H9 (cell line): ENCODE data around the gene BYSL. TPM values are rescaled to one million over a fixed set of nuclear protein-coding genes. Genes with fewer than 3 reads are reported as not detected.

Experiments used
- DNase-seq: peaks from one replicate; pipeline ENCODE4 v3.0.0-alpha.2; 2017
- H2AFZ ChIP-seq: one replicate; pipeline ENCODE4 v1.6.1; 2013; ENCODE audit warnings: mild to moderate bottlenecking, low read length, control low read depth, moderate library complexity
- H2AK5ac ChIP-seq: 2 replicates; pipeline ENCODE4 v1.6.1; 2013; ENCODE audit warnings: low read length, control low read depth, mixed read lengths; ENCODE audit not compliant: insufficient read length
- H2BK120ac ChIP-seq: one replicate; pipeline ENCODE4 v1.6.1; 2013; ENCODE audit warnings: low read depth, mild to moderate bottlenecking, low read length, control low read depth, inconsistent platforms; ENCODE audit not compliant: poor library complexity, severe bottlenecking
- H2BK12ac ChIP-seq: 2 replicates; pipeline ENCODE4 v1.6.1; 2013; ENCODE audit warnings: low read length, control low read depth, mixed read lengths, low read depth; ENCODE audit not compliant: insufficient read length
- H2BK15ac ChIP-seq: 2 replicates; pipeline ENCODE4 v1.6.1; 2013; ENCODE audit warnings: low read depth, low read length, control low read depth
- H2BK20ac ChIP-seq: one replicate; pipeline ENCODE4 v1.6.1; 2013; ENCODE audit warnings: low read depth, mild to moderate bottlenecking, low read length, control low read depth, inconsistent platforms; ENCODE audit not compliant: poor library complexity, severe bottlenecking
- H2BK5ac ChIP-seq: 2 replicates; pipeline ENCODE4 v1.6.1; 2013; ENCODE audit warnings: low read length, control low read depth, mixed read lengths; ENCODE audit not compliant: insufficient read length
- H3K14ac ChIP-seq: 2 replicates; pipeline ENCODE4 v1.6.1; 2013; ENCODE audit warnings: low read length, control low read depth; ENCODE audit not compliant: insufficient read depth
- H3K18ac ChIP-seq: 2 replicates; pipeline ENCODE4 v1.6.1; 2013; ENCODE audit warnings: low read depth, mild to moderate bottlenecking, mixed read lengths, low read length, control low read depth; ENCODE audit not compliant: insufficient read length
- H3K23ac ChIP-seq: 2 replicates; pipeline ENCODE4 v1.6.1; 2013; ENCODE audit warnings: low read length, control low read depth, mixed read lengths, low read depth; ENCODE audit not compliant: insufficient read length
- H3K23me2 ChIP-seq: 2 replicates; pipeline ENCODE4 v1.6.1; 2013; ENCODE audit warnings: low read depth, mild to moderate bottlenecking, mixed read lengths, low read length, control low read depth; ENCODE audit not compliant: insufficient read length, poor library complexity, severe bottlenecking
- H3K27ac ChIP-seq: 2 replicates; pipeline ENCODE4 v1.5.1; 2013; ENCODE audit warnings: low read length, control low read depth, mixed read lengths, low read depth; ENCODE audit not compliant: insufficient read length
- H3K27me3 ChIP-seq: 2 replicates; pipeline ENCODE4 v1.6.1; 2013; ENCODE audit warnings: low read length, control low read depth, inconsistent platforms; ENCODE audit not compliant: insufficient read depth
- H3K4ac ChIP-seq: 2 replicates; pipeline ENCODE4 v1.6.1; 2013; ENCODE audit warnings: low read depth, mild to moderate bottlenecking, control low read depth, inconsistent platforms, low read length, moderate library complexity
- H3K4me1 ChIP-seq: 2 replicates; pipeline ENCODE4 v1.6.1; 2013; ENCODE audit warnings: low read length, control low read depth, inconsistent platforms; ENCODE audit not compliant: insufficient read depth
- H3K4me2 ChIP-seq: 2 replicates; pipeline ENCODE4 v1.6.1; 2013; ENCODE audit warnings: low read length, control low read depth, mixed read lengths; ENCODE audit not compliant: insufficient read length, insufficient read depth
- H3K56ac ChIP-seq: 2 replicates; pipeline ENCODE4 v1.6.1; 2013; ENCODE audit warnings: low read depth, mild to moderate bottlenecking, mixed read lengths, low read length, control low read depth; ENCODE audit not compliant: insufficient read length
- H3K79me1 ChIP-seq: 2 replicates; pipeline ENCODE4 v1.6.1; 2013; ENCODE audit warnings: low read depth, mild to moderate bottlenecking, moderate library complexity, low read length, control low read depth, inconsistent platforms; ENCODE audit not compliant: insufficient read depth, poor library complexity, severe bottlenecking
- H3K79me2 ChIP-seq: 2 replicates; pipeline ENCODE4 v1.6.1; 2013; ENCODE audit warnings: low read length, control low read depth, inconsistent platforms; ENCODE audit not compliant: insufficient read depth
- H3K9ac ChIP-seq: 2 replicates; pipeline ENCODE4 v1.6.1; 2013; ENCODE audit warnings: low read length, control low read depth, mixed read lengths; ENCODE audit not compliant: insufficient read length; ENCODE audit errors: extremely low read depth
- H3K9me3 ChIP-seq: one replicate; pipeline ENCODE4 v1.6.1; 2013; ENCODE audit warnings: low read depth, low read length, inconsistent platforms; ENCODE audit not compliant: control insufficient read depth
- H3T11ph ChIP-seq: one replicate; pipeline ENCODE4 v1.6.1; 2013; ENCODE audit warnings: mild to moderate bottlenecking, low read length, control low read depth, inconsistent platforms
- H4K20me1 ChIP-seq: one replicate; pipeline ENCODE4 v1.6.1; 2013; ENCODE audit not compliant: control insufficient read depth, insufficient read length, insufficient read depth
- H4K5ac ChIP-seq: 2 replicates; pipeline ENCODE4 v1.6.1; 2013; ENCODE audit warnings: low read depth, mild to moderate bottlenecking, mixed read lengths, low read length, control low read depth; ENCODE audit not compliant: insufficient read length
- H4K8ac ChIP-seq: replicated peaks from 2 replicates; pipeline ENCODE4 v1.6.1; 2013; ENCODE audit warnings: low read length, control low read depth, mixed read lengths, low read depth; ENCODE audit not compliant: insufficient read length
- H4K91ac ChIP-seq: 2 replicates; pipeline ENCODE4 v1.6.1; 2013; ENCODE audit warnings: low read depth, mild to moderate bottlenecking, moderate library complexity, mixed read lengths, low read length, control low read depth; ENCODE audit not compliant: insufficient read length
- H3K27ac Mint-ChIP-seq, 3 experiments: 2 replicates in 2 of 3; 3 replicates in 1 of 3; pipeline ENCODE4 v1.8.0; 2020 to 2021; ENCODE audit warnings: mixed read lengths in 3 of 3, mild to moderate bottlenecking in 1 of 3, moderate library complexity in 1 of 3
- H3K27me3 Mint-ChIP-seq: 2 replicates; pipeline ENCODE4 v1.8.0; 2021; ENCODE audit warnings: low read depth, mild to moderate bottlenecking, moderate library complexity, mixed read lengths
- H3K36me3 Mint-ChIP-seq, 3 experiments: 2 replicates in 2 of 3; 3 replicates in 1 of 3; pipeline ENCODE4 v1.8.0; 2020 to 2021; ENCODE audit warnings: low read depth in 3 of 3, mixed read lengths in 3 of 3; ENCODE audit not compliant: insufficient read depth in 1 of 3
- H3K4me1 Mint-ChIP-seq, 2 experiments: 2 replicates each; pipeline ENCODE4 v1.8.0; 2020; ENCODE audit warnings: mixed read lengths in 2 of 2
- H3K4me3 Mint-ChIP-seq, 2 experiments: 2 replicates in 1 of 2; 3 replicates in 1 of 2; pipeline ENCODE4 v1.8.0; 2020 to 2021; ENCODE audit warnings: mild to moderate bottlenecking in 2 of 2, mixed read lengths in 2 of 2, moderate library complexity in 1 of 2
- H3K9me3 Mint-ChIP-seq, 2 experiments: 2 replicates in 1 of 2; 3 replicates in 1 of 2; pipeline ENCODE4 v1.8.0; 2020; ENCODE audit warnings: mild to moderate bottlenecking in 2 of 2, mixed read lengths in 2 of 2, moderate library complexity in 1 of 2
- CTCF ChIP-seq: fragments of 200-600 bp; sonication (generic); conservative IDR thresholded peaks from 3 replicates; pipeline ENCODE4 v1.8.0; 2021; ENCODE audit warnings: antibody characterized with exemption, mild to moderate bottlenecking
- WGBS: extraction: QIAGEN DNeasy Blood & Tissue Kit; methylation state at CpG from one replicate; pipeline ENCODE4 v1.1.7; 2013; ENCODE audit warnings: missing lambda C conversion rate, low lambda C conversion rate, mixed read lengths; ENCODE audit not compliant: insufficient read length; ENCODE audit errors: extremely low coverage; 5-methylcytosine and 5-hydroxymethylcytosine counted together
- total RNA-seq: library from RNA; stranded (reverse); gene quantifications from 2 replicates; pipeline ENCODE4 v1.2.1, GENCODE V29; 2021

Gene BYSL
- total RNA-seq, 1 experiment from 2014 or later, result 71.1 TPM

- H3K4me1 Mint-ChIP-seq, result peaks cover 15 to 17% of the 10 kb centered on the region in 2 experiments
- peaks cover 0 to 5% (median 0%) of the 10 kb centered on the region in 3 experiments; a peak in 1 of 7 replicates for H3K36me3 Mint-ChIP-seq
- no CpG with 5 or more reads among the region's 56 CpGs for WGBS
- H3K18ac ChIP-seq, result peak overlapping the region; percentile 22
- peak overlapping the region; percentile 81 for H3K9ac ChIP-seq
- no peak overlapping the region for H2BK15ac ChIP-seq
- H3K9me3 Mint-ChIP-seq, result no peaks in the 10 kb centered on the region
- no peak for TF ChIP-seq CTCF
- DNase-seq, result peak; percentile 31
- H3K27ac ChIP-seq, result peak overlapping the region; percentile 9
- H2AFZ ChIP-seq, result no peak overlapping the region
- no peak overlapping the region for H3T11ph ChIP-seq
- peak overlapping the region in 2 of 3 experiments; percentile 44 to 95; a peak in 3 of 7 replicates for H3K27ac Mint-ChIP-seq
- no peak overlapping the region for H3K4ac ChIP-seq
- no peaks in the 10 kb centered on the region for H3K79me1 ChIP-seq
- no peak overlapping the region for H4K8ac ChIP-seq
- no peak overlapping the region for H2BK120ac ChIP-seq
- peaks cover 9% of the 10 kb centered on the region; the same call in 1 of the 2 replicates for H3K4me1 ChIP-seq
- H3K4me3 Mint-ChIP-seq, result no peak overlapping the region; a peak in 1 of 5 replicates
- H4K91ac ChIP-seq, result no peak overlapping the region
- H3K9me3 ChIP-seq, result no peaks in the 10 kb centered on the region
- H3K27me3 Mint-ChIP-seq, result no peaks in the 10 kb centered on the region
- H2AK5ac ChIP-seq, result no peak overlapping the region
- H2BK5ac ChIP-seq, result no peak overlapping the region
- no peak overlapping the region for H2BK20ac ChIP-seq
- no peaks in the 10 kb centered on the region for H4K20me1 ChIP-seq
- no peak overlapping the region for H3K23ac ChIP-seq
- H4K5ac ChIP-seq, result no peak overlapping the region
- H2BK12ac ChIP-seq, result no peak overlapping the region
- no peaks in the 10 kb centered on the region for H3K27me3 ChIP-seq
- peak overlapping the region; percentile 34 for H3K14ac ChIP-seq
- no peaks in the 10 kb centered on the region for H3K79me2 ChIP-seq
- peak overlapping the region; percentile 97 for H3K4me2 ChIP-seq
- peaks cover 15% of the 10 kb centered on the region for H3K23me2 ChIP-seq
- H3K56ac ChIP-seq, result no peak overlapping the region
Measured at GRCh38 chr6:41894366-41895299, 26.7 kb upstream of the BYSL start.
